ENCODE measurements around the gene HECTD4.
"Not testable (repeated sequence)": the region's sequence is repeated elsewhere in the genome, so short reads cannot be mapped to it uniquely, and the experiment has no call there.

The HECTD4 gene

DNA sequence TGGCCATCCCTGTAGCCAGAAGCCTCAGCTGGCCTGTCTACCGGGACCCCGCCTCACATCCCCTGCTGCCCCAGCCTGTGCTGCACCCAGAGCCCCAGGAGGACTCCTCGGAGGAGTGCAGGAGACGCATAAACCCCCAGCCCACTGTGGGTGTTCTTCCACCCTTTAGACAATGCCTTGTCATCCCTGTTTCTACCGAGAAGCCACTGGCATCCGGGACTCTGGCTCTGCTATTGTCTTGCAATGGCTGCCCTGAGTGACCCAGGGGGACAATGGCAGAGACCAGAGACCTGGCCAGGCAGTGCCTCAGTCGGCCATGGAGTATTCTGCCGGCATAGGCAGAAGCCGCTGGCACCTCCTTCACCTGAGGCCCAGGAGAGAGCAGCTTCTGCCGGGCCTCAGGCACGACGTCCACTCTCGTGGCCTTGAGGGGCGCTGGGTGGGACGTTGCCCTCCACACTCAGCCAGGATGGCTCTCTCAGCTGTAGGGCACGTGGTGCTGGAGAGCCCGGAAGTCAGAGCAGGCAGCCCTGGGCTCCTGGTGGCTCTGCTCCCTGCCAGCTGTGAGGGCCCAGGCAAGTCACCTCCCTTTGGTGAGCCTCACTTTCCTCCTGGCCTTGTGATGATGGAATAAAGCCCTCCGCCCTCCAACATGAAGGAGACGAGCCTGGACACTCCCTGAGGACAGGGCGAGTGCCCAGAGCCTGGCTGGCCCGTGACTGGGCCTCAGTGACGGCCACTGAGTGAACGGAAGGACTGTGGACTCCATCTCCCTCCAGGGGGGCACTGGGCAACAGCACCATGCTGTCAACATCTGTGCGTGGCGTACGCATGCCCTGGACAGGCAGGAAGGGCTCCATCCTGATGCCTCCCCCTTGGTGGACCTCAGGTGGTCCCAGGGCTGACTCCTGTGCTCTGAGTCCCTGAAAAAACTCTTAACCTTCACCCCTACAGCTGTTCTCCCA lies 215.9 kb downstream of the HECTD4 start:
- DNase-seq (ENCODE audit: low spot score in 2 of 2) (no peak), ATAC-seq (ENCODE audit: low read depth) (no peak)
- peaks cover 4% of the 10 kb centered on the region for H3K4me1 Mint-ChIP-seq

DNA sequence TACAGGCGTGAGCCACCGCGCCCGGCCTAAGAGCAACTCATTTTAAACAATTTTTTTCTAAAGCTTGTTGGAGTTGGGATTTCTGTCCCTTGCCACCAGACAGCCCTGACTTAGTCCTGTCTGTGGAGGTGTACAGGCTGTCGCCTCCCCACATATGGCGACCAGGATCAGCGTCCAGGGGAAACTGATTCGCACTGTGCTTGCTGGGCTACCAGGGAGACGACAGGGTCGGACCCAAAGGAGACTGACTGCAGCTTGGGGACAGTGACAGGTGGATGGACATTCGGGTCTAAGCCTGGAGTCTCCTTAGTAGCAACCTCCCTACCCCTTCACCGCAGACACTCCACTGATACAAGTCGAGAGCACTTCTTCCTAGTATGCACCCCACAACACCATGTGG lies 216.6 kb downstream of the HECTD4 start:
- no peak for ATAC-seq (ENCODE audit: low read depth)
- no peak for DNase-seq (ENCODE audit: low spot score in 2 of 2)
- Mint-ChIP-seq H3K4me3 (no peak overlapping the region), H3K27ac (no peak overlapping the region), H3K27me3 (no peaks in the 10 kb centered on the region), H3K9me3 (no peaks in the 10 kb centered on the region), H3K36me3 (peaks cover 25% of the 10 kb centered on the region), H3K4me1 (peaks cover 7% of the 10 kb centered on the region)

More for the DNA sequence above, 215.9 kb downstream of the HECTD4 start:
- Mint-ChIP-seq H3K4me3 (no peak overlapping the region), H3K36me3 (peaks cover 20% of the 10 kb centered on the region), H3K27me3 (no peaks in the 10 kb centered on the region), H3K9me3 (no peaks in the 10 kb centered on the region), H3K27ac (no peak overlapping the region)

DNA sequence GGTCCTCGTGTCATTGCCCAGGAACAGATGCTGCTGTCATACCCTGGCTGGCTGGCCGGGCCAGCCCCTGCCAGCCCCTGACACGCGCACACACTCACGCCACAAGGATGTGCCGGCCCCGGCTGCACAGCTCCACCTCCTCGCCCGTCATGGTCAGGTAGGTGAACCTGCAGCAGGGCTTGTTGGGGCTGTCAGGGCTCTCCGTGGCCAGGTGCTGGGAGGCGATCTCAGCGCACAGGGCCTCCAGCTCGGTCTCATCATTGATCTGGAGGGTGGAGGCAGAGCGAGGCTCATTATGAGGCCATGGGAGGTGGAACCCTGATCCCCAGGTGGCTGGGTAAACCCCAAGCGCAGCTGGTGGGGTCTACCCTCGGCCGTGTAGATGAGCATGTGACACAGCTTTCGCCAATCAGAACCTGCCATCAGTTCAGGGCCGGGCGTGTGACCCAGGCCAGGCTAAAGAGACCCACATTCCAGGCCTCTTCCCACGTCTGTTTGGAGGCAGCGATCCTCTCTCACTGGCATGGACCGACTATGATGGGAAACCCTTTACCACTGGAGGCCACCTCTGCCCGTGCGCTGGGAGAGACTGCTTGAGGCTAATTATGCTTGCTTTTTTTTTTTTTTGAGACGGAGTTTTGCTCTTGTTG lies 218.1 kb downstream of the HECTD4 start:
- ATAC-seq (ENCODE audit: low read depth) (no peak), DNase-seq (ENCODE audit: low spot score in 2 of 2) (no peak)
- Mint-ChIP-seq H3K36me3 (peaks cover 33% of the 10 kb centered on the region), H3K4me1 (peaks cover 9% of the 10 kb centered on the region), H3K27me3 (no peaks in the 10 kb centered on the region), H3K27ac (no peak overlapping the region), H3K9me3 (no peaks in the 10 kb centered on the region), H3K4me3 (no peak overlapping the region)

DNA sequence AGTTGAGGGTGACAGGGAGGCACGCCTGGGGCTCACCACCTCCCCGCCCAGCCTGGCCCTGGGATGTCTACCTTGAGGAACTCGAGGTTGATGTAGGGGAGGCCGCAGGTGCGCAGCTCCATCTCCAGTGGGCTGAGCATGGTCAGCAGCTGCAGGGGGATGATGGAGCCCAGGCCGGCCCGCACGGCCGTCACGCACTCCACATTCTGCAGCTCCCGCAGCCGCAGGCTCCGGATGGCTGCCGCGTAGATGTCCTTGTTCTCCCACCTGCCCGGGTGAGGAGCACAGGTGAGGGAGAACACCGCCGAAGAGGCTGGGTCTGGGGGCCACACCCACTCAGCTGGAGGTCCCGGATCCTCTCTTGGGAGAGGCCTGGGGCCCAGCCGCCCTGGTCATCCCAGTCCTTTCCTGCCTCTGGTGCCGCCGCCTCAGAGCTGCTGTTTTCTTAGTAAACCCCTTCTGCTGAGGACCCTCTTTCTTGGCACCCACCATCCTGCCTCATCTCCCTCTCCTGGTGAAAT lies 218.7 kb downstream of the HECTD4 start:
- DNase-seq (ENCODE audit: low spot score in 2 of 2), result no peak
- Mint-ChIP-seq H3K4me1 (peaks cover 15% of the 10 kb centered on the region), H3K4me3 (no peak overlapping the region), H3K9me3 (no peaks in the 10 kb centered on the region), H3K27me3 (no peaks in the 10 kb centered on the region), H3K36me3 (peaks cover 36% of the 10 kb centered on the region), H3K27ac (no peak overlapping the region)
- ATAC-seq (ENCODE audit: low read depth), result no peak

DNA sequence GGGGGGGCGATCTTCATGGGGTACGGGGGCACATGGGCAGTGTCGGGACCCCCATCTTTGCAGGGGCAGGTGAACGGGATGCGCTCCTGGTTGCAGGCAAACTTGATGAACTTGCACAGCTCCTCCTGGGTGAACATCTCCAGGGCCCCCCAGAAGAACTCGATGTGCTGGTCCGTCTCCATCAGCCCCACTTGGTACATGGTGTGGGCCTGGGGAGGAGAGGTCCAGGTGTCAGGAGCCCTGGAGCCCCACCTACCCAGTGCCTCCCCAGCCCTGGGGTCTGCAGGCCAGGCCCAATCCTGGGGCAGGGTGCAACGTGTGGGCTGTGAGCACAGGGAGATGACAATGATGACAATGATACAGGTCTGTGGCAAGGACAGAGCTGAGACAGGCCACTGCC lies 219.2 kb downstream of the HECTD4 start:
- Mint-ChIP-seq H3K4me1 (peaks cover 18% of the 10 kb centered on the region), H3K27me3 (no peaks in the 10 kb centered on the region), H3K4me3 (no peak overlapping the region), H3K36me3 (peaks cover 40% of the 10 kb centered on the region), H3K9me3 (peaks cover 2% of the 10 kb centered on the region), H3K27ac (no peak overlapping the region)
- ATAC-seq (ENCODE audit: low read depth) (no peak), DNase-seq (ENCODE audit: low spot score in 2 of 2) (no peak)

DNA sequence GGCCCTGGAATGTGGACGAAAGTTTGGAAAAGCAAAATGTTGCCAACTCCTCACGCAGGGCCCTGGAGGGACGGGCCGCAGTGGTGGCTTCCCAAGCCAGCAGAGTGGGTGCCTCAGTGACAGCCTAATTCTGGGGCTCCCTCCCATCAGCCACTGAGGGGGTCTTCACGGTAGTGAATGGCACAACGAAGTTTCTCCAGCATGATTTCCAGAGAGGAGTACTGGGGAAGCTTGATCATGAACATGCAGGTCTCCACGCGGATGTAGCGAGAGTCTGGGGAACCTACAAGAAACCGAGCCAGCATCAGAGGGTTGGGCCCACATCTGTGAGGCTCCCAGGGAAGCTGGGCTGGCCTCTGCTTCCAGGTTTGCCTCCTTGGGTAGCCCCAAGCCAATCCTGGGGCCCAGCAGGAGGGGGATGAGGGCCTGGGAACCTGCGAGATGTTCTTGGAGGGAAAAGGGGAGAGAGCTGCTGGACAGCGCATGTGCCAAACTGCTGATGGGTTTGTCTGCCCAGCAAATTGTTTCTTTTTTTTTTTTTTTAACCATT lies 219.9 kb downstream of the HECTD4 start:
- DNase-seq (ENCODE audit: low spot score in 2 of 2) (no peak), ATAC-seq (ENCODE audit: low read depth) (no peak)
- Mint-ChIP-seq H3K9me3 (peaks cover 5% of the 10 kb centered on the region), H3K36me3 (peaks cover 47% of the 10 kb centered on the region), H3K27ac (no peak overlapping the region), H3K27me3 (no peaks in the 10 kb centered on the region), H3K4me1 (peaks cover 23% of the 10 kb centered on the region), H3K4me3 (no peak overlapping the region)

DNA sequence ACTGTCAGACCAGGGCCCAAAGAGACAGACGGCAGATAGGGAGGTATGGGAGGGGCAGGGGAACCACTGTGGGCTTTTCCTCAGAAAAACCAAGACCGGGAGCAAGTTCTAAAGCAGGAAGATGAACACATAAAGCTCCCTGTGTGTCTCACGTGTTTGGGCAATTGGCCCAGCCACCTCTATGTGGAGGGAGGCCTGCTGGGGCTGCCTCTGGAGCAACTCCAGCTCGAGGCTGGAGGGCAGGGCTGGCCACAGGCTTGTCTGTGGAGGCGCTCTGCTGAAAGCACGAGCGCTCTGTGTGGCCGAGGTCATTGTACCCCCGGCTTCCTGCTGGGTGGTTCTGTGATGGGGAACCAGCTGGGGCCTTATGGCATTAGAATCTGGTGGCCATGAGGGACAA lies 220.5 kb downstream of the HECTD4 start:
- Mint-ChIP-seq H3K4me3 (no peak overlapping the region), H3K4me1 (peaks cover 28% of the 10 kb centered on the region), H3K27ac (peak overlapping the region; percentile 81), H3K36me3 (peaks cover 52% of the 10 kb centered on the region), H3K9me3 (peaks cover 9% of the 10 kb centered on the region), H3K27me3 (no peaks in the 10 kb centered on the region)
- DNase-seq (ENCODE audit: low spot score in 2 of 2) (no peak), ATAC-seq (ENCODE audit: low read depth) (no peak)

DNA sequence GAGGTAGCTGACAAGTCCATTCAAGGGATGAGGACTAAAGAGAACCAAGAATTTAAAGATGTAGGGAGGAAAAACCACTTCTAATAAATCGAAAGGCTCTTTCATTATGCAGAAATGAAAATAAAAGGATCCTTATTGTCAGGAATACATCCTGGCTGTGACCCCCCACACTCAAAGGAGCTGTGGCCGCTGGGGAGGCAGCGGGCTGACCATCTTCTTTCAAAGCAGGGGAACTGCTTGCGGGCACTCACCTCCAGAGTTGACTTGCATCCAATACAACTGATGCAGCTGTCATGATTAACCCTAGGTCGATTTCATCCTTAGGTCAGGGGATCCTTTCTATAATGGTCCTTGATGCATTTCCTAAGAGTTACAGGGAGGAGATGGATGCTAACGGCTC lies 221.6 kb downstream of the HECTD4 start:
- H3K4me3 Mint-ChIP-seq, result no peak overlapping the region
- DNase-seq (ENCODE audit: low spot score in 2 of 2) (no peak), ATAC-seq (ENCODE audit: low read depth) (no peak)
- H3K4me1 Mint-ChIP-seq, result peaks cover 33% of the 10 kb centered on the region
- peaks cover 15% of the 10 kb centered on the region for H3K9me3 Mint-ChIP-seq
- no peaks in the 10 kb centered on the region for H3K27me3 Mint-ChIP-seq
- peak overlapping the region; percentile 81 for H3K27ac Mint-ChIP-seq
- H3K36me3 Mint-ChIP-seq, result peaks cover 60% of the 10 kb centered on the region

DNA sequence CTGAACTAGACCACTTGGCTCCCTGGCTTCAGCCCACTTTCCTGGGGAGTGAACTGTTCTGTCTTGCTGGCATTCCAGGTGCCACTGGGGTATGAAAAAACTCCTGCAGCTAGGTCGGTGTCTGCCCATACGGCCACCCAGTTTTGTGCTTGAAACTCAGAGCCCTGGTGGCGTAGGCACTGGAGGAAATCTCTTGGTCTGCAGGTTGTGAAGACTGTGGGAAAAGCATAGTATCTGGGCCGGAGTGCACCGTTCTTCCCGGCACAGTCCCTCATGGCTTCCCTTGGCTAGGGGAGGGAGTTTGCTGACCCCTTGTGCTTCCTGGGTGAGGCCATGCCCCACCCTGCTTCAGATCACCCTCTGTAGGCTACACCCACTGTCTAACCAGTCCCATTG lies 223.1 kb downstream of the HECTD4 start:
- Mint-ChIP-seq H3K4me1 (peaks cover 33% of the 10 kb centered on the region), H3K27ac (peak overlapping the region; percentile 76), H3K4me3 (peak overlapping the region; percentile 41), H3K9me3 (peaks cover 15% of the 10 kb centered on the region), H3K36me3 (peaks cover 67% of the 10 kb centered on the region), H3K27me3 (no peaks in the 10 kb centered on the region)
- no peak for ATAC-seq (ENCODE audit: low read depth)
- DNase-seq (ENCODE audit: low spot score in 2 of 2), result no peak

DNA sequence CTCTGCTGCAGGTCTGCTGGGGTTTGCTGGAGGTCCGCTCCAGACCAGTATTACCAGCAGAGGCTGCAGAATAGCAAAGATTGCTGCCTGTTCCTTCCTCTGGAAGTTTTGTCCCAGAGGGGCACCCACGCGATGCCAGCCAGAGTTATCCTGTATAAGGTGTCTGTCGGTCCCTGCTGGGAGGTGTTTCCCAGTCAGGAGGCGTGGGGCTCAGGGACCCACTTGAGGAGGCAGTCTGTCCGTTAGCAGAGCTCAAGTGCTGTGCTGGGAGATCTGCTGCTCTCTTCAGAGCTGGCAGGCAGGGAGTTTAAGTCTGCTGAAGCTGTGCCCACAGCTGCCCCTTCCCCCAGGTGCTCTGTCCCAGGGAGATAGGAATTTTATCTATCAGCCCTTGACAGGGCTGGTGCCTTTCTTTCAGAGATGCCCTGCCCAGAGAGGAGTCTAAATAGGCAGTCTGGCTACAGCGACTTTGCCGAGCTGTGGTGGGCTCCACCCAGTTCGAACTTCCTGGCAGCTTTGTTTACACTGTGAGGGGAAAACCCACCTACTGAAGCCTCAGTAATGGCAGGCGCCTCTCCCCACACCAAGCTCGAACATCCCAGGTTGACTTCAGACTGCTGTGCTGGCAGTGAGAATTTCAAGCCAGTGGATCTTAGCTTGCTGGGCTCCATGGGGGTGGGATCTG lies 223.6 kb downstream of the HECTD4 start:
- peaks cover 68% of the 10 kb centered on the region for H3K36me3 Mint-ChIP-seq
- H3K27ac Mint-ChIP-seq, result peak overlapping the region; percentile 76

DNA sequence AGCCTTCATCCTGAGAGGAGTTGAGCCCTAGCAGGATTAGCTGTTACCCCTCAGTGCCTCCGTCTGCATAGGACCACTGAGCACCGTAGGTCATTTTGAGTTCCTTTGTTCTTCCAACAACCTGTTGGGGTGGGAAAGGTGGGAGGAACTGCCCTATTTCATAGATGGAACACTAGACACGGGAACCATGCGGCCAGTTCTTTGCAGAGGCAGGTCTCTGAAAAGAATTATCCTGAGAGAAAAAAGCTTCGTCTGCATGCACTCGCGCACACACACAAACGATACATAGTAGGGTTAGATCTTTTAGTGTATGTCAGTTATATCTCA lies 228.4 kb downstream of the HECTD4 start:
- DNase-seq (ENCODE audit: low spot score in 2 of 2) (no peak), ATAC-seq (ENCODE audit: low read depth) (no peak)
- Mint-ChIP-seq H3K27ac (peak overlapping the region; percentile 17), H3K4me3 (no peak overlapping the region), H3K4me1 (peaks cover 21% of the 10 kb centered on the region), H3K36me3 (peaks cover 53% of the 10 kb centered on the region), H3K27me3 (no peaks in the 10 kb centered on the region), H3K9me3 (peaks cover 15% of the 10 kb centered on the region)

More for the DNA sequence above, 223.6 kb downstream of the HECTD4 start:
- DNase-seq (ENCODE audit: low spot score in 2 of 2) (peak; percentile 22 to 37), ATAC-seq (ENCODE audit: low read depth) (peak; percentile 84)
- not testable (repeated sequence) for H3K27me3 Mint-ChIP-seq
- H3K4me3 Mint-ChIP-seq, result peak overlapping the region; percentile 41
- peaks cover 33% of the 10 kb centered on the region for H3K4me1 Mint-ChIP-seq
- H3K9me3 Mint-ChIP-seq, result peaks cover 15% of the 10 kb centered on the region

DNA sequence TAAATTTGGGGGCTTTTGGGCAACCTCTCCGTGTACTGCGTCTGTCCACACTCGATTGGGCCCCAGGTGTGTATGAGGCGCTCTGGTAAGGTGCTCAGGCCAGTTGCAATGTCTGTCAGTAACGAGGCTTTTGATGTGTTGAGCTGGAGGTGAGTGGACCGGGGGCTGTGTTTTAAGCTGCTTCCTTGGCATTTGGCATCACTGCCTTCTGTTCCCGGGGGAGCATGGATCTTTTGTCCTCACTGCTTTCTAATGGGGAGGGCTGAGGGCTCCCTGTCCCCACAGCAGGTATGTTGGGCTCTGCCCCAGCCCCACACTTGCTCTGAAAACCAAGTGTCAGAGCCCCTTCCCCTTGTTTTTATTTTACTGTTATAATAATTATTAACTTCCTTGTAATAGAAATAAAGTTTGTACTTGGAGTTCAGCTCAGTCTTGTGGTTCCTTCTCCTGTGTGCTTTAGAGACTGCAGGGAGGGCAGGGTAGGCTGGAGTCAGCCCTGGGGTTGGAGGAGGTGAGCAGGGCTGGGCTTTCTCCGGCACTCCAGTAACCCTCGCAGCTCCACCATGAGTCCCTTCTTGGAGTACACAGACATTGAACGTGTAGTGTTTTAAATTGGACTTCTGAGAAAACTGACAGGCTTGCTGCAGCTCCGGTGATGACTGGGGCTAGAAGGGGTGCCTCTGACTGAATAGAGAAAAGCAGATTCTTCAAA lies 228.9 kb downstream of the HECTD4 start:
- no peaks in the 10 kb centered on the region for H3K27me3 Mint-ChIP-seq
- no peak for DNase-seq (ENCODE audit: low spot score in 2 of 2)
- peak overlapping the region; percentile 22 for H3K27ac Mint-ChIP-seq
- H3K9me3 Mint-ChIP-seq, result peaks cover 15% of the 10 kb centered on the region
- H3K4me1 Mint-ChIP-seq, result peaks cover 18% of the 10 kb centered on the region
- ATAC-seq (ENCODE audit: low read depth), result no peak
- peaks cover 54% of the 10 kb centered on the region for H3K36me3 Mint-ChIP-seq
- no peak overlapping the region for H3K4me3 Mint-ChIP-seq

DNA sequence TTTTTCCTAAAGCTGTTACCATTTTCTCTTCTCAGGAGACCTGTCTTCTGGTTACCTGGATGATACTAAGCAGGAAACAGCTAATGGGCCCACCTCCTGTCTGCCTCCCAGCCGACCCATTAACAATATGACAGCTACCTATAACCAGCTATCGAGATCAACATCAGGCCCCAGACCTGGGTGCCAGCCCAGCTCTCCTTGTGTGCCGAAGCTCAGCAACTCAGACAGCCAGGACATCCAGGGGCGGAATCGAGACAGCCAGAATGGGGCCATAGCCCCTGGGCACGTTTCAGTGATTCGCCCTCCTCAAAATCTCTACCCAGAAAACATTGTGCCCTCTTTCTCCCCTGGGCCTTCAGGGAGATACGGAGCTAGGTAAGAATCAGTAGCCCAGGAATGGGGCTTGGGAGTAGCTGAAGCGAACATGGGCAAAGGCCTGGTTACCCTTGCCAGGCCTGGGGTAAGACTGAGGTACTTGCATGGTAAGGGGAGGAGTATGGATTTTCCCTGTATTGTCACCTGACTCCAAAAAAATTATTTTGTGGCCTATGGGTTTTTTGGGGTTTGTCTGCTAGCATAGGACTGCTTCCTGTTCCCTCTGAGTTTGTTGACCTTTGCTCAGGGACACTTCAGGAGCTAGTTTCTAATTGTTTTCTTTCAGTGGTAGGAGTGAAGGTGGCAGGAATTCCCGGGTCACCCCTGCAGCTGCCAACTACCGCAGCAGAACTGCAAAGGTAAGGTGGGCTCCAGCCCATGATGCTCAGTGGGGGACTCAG lies 230.3 kb downstream of the HECTD4 start:
- peaks cover 8% of the 10 kb centered on the region for H3K9me3 Mint-ChIP-seq
- peaks cover 44% of the 10 kb centered on the region for H3K36me3 Mint-ChIP-seq
- ATAC-seq (ENCODE audit: low read depth) (no peak), DNase-seq (ENCODE audit: low spot score in 2 of 2) (no peak)
- H3K27me3 Mint-ChIP-seq, result no peaks in the 10 kb centered on the region
- peak overlapping the region; percentile 22 for H3K27ac Mint-ChIP-seq
- H3K4me1 Mint-ChIP-seq, result peaks cover 11% of the 10 kb centered on the region
- no peak overlapping the region for H3K4me3 Mint-ChIP-seq

Measured in memory B cell (primary cell).